Activated T-cell treated with anti-CD3 and anti-CD28 coated beads for 24 hours (primary cell): ENCODE measurements around the gene LY9.
"Not testable (repeated sequence)": the region's sequence is repeated elsewhere in the genome, so short reads cannot be mapped to it uniquely, and the experiment has no call there.

Source experiments
- DNase-seq: peaks from one replicate; pipeline ENCODE4 v3.0.0-alpha.2; 2020; ENCODE audit warnings: low read depth

The LY9 gene

DNA sequence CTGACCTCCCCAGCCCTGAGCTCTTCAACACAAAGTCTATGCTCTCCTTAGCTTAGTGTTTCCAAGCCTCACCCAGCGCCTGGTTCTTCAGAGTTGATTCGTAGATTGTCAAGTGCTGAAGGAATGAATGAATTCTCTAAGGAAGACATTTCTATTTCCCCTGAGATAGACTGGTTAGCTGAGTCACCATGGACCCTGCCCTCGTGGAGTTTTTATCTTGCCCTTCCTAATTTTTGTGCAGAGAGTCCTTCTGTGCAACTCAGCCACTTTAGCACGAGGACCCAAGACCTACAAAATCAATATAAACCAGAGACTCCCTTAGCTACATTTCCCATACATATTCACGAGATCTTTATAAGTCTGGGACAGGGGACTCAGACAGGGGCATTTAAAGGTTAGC lies 69.4 kb downstream of the LY9 start:
- no peak for DNase-seq

DNA sequence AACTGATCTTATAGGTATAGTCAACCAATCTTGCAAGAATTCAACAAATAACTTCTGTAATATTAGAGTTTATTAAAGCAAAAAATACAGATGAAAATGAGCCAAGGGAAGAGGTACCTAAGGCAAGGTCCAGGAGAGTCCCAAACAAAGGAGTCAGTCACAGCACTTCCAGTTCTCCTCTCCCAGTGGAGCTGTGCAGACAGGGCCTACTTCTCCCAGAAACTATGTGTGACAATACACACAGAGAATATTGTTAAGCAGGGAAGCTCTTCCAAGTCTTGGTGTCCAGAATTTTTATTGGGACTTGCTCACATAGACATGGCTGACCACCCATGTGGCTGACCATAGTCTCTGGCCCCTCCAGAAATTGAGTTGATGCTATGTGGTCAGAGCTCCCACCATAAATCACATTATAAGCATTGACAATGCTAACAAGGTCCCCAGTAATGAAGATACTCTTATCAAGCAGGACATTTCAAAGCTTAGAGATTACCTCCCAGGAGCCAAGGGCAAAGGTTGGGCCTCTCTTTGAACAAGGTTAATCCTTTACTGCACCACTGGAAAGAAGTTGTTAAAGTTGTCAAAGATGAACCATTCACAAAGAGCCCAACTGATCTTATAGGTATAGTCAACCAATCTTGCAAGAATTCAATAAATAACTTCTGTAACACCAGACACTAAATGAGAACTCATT lies 70.2 kb downstream of the LY9 start:
- no peak for DNase-seq

DNA sequence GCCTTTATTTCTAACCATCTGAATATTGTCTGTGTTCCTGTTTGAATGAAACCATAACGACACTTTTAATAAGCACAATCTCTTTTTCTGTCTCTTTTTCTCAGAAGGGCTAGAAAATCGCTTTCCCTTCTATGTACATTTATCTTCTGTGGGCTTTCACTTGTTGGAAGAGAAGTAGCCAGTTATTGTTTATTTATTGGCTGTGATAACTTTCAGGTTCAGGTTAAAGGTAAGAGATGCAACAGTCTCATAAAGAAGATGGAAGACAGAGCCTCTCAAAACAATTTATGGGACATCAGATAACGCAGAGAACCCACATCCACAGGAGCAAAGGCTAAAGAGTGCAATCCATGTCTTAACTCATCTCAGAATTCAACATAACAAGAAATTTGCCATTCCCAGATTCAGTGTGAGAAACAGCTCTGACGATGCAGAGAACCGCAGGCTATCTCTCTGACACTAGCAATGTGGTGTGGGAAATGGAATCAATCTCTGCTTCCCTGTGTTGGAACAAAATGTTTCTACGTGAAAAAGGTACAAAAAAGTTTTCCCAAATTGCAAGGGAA lies 70.8 kb downstream of the LY9 start:
- no peak for DNase-seq

DNA sequence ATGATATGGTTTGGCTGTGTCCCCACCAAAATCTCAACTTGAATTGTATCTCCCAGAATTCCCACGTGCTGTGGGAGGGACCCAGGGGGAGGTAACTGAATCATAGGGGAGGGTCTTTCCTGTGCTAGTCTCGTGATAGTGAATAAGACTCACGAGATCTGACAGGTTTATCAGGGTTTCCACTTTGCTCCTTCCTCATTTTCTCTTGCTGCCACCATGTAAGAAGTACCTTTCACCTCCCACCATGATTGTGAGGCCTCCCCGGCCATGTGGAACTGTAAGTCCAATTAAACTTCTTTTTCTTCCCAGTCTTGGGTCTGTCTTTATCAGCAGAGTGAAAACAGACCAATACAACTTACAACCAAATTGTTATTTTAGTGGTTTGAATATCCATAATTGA lies 71.7 kb downstream of the LY9 start:
- not testable (repeated sequence) for DNase-seq

DNA sequence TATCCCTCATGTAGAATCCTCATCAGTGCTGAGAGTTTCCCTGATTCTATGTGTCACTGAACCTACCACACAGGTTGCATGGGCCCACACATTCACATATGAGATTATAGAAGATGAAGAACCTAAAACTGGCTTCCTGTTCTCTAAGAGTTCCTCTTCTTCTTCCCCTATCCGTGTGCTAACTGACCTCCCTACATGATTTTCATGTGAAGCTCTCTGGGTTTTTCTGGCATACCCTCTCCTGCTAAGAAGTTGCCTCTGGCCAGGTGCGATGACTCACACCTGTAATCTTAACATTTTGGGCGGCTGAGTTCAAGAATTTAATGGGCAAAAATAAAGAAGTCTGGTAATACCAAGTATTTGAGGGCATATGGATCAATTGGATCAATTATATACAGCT lies 72.2 kb downstream of the LY9 start:
- no peak for DNase-seq

GRCh38 chr1:160874935-160875334 lies 79.0 kb downstream of the LY9 start:
- no peak for DNase-seq

GRCh38 chr1:160875591-160875990 lies 79.6 kb downstream of the LY9 start:
- DNase-seq: not testable (repeated sequence)

- DNase-seq: no peak
Measured at GRCh38 chr1:160876311-160876710, 80.3 kb downstream of the LY9 start.

GRCh38 chr1:160877221-160877620 lies 81.2 kb downstream of the LY9 start:
- no peak for DNase-seq
